Stimulated activated CD8-positive, alpha-beta memory T cell treated with anti-CD3 and anti-CD28 coated beads, Interleukin-2, amount 100 ng/mL, for 48 hours (primary cell): Measurements from ENCODE around the gene INTS15.

Source experiments
- DNase-seq, 2 donors: peaks; one replicate each; pipeline ENCODE4 v3.0.0-alpha.2; 2020; ENCODE audit warnings: low read depth in 2 of 2

The INTS15 gene

DNA sequence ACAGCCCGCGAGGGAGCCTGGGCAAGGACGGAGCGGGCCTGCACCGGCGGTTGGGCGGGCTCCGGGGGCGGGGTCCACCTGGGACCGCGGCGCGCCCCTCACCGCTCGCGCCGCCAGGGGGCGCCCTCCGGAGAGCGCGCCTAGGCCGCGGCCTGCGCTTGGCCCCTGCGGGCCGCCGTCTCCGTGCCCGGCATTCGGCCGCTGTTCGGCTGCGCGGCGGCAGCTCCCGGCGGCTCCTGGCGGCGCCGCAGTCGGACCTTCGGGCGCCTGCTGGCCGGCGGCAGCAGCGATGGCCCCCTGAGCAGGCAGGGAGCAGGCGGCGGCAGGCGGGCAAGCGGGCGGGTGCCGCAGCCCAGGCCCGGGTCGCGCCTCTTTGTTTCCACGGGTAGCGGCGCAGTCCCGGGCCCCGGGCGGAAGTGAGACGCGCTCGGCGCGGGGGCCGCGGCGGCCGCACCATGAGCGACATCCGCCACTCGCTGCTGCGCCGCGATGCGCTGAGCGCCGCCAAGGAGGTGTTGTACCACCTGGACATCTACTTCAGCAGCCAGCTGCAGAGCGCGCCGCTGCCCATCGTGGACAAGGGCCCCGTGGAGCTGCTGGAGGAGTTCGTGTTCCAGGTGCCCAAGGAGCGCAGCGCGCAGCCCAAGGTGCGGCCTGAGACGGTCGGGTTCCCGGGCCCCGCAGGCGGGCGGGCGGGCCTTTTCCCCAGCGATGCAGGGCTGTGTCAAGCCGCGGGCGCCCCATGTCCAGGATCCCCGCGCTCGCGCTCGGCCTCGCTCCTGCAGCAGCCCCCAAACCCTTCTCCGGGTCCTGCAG is at the start of gene INTS15:
INTS15 (plus strand) TSS at position 193 of the 816 bp plus-strand sequence; CDS start at position 456, 263 bp downstream.
- peak; percentile 68 to 79 for DNase-seq

- no peak for DNase-seq
Measured at GRCh38 chr7:6542368-6542767, 47.5 kb upstream of the INTS15 start.

DNA sequence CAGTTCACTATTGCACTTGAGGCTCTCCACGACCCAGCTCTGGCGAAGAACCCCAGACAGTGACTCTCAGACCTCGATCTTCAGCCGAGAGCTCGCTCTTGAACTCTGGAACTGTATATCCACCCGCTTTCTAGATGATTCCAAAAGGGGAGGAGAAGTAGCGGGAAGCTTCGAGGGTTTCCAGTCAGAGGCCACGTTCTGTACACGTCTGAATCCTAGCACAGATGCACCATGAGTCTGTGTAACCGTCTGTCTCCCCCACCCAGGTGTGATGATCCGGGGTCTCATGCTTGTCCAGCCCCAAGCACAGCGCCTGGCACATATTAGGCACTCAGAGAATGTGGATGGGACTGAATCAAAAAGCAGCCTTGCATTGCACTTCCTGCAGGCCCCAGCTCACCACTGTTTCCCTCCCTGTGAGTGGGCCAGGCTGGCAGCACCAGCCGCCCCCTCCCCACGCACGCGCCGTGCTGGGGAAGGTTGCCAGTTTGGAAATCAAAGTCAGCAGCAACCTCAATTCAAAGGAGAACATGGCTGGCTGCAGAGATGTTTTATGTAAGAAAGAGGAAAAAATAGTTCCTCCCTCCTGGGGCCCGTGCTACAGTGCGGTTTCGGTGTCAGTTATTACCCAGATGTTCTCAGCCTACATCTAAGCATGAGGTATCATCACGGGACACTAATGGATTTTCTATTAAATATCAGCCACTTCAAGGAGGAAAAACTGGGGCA is 44.3 kb upstream of the INTS15 start:
- DNase-seq = no peak

DNA sequence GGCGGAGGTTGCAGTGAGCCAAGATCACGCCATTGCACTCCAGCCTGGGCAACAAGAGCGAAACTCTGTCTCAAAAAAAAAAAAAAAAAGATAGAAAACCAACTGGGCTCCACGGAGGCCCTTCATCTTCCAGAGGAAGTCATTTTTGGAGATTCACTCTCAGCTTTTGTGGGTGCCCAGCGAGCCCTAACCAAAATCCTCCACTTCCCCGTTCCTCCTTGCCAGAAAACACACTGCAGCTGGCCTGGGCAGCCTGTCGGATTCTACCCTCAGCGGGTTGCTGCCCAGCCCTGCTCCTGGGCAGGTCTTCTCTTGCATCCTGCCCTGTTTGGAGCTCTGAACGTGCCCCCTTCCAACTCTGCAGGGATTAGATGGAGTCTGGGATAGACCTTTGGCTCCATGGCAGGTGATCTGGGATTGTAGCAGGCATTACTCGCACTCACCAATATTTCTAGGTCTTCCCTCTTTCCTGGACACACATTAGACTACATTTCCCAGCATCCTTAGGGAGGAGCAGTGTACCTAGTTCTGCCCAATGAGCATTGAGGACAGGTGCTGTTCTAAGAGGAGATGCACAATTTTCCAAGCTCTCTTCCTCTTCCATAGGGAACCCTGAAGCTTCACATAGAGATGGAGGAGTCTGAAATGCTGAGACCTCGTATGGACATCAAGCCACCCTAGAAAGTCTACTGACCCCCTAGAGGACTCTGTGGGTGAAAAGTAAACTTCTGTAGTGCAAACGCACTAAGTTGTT is 43.1 kb upstream of the INTS15 start:
- no peak for DNase-seq

DNA sequence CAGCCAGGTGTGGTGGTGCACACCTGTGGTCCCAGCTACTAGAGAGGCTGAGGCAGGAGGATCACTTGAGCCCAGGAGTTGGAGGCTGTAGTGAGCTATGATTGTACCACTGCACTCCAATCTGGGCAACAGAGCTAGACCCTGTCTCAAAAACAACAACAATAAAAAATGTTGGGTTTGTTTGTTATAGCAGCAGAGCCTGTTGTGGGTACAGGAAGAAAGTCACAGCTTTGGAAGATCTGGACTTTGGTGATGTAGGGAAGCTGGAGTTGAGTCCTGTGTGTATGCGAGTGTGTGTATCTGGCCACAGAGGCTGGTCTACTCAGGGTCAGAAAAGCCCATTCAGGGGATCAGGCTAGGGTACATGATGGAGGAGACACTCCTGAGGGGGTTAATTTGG is 42.4 kb upstream of the INTS15 start:
- DNase-seq = no peak

DNA sequence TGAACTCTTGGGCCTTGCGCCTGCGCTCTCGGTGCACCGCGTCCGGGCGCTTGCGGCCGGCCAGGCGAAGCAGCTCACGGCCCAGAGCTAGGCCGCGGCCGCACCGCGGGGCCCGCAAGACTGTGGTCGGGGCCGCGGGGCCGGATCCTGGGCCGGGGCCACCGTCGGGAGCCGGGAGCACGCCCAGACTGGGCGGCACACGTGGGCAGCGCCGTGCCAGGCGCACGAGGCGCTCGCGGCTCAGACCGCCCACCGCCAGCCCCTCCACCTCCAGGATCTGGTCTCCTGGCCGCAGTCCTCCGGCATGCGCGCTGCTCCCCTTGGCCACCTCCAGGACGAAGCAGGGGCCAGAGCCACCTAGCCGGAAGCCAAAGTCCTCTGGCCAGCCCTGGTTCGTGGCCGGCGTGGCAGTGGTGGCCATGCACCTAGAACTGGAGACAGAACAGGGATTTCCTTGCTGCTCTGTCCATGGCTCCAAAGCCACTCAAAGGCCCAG is 38.8 kb upstream of the INTS15 start, which contains the start of gene GRID2IP:
GRID2IP (minus strand) TSS at position 446 of the 496 bp plus-strand sequence; CDS start at position 421, 25 bp downstream.
- no peak for DNase-seq

GRCh38 chr7:6553448-6554044 is 36.3 kb upstream of the INTS15 start:
- DNase-seq = no peak

DNA sequence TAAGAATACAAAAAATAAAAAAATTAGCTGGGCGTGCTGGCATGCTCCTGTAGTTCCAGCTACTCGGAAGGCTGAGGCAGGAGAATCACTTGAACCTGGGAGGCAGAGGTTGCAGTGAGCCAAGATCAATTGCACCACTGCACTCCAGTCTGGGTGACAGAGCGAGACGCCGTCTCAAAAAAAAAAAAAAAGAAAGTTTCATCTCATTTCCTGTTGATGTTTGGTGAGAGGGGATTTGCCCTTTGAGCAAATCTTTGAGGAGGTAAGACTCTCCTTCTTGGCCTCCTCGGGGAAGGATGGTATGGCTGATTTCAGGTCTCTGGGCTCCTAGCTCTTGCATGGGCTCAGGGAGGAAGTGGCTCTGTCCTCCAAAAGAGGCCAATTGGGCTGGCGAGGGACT is 35.0 kb upstream of the INTS15 start:
- DNase-seq = no peak

GRCh38 chr7:6556196-6556595 is 33.6 kb upstream of the INTS15 start:
- no peak for DNase-seq

- no peak for DNase-seq
Measured at GRCh38 chr7:6558837-6559236, 31.0 kb upstream of the INTS15 start.

- no peak for DNase-seq
Measured at GRCh38 chr7:6559896-6560295, 29.9 kb upstream of the INTS15 start.

- no peak for DNase-seq
Measured at GRCh38 chr7:6562106-6562505, 27.7 kb upstream of the INTS15 start.

DNA sequence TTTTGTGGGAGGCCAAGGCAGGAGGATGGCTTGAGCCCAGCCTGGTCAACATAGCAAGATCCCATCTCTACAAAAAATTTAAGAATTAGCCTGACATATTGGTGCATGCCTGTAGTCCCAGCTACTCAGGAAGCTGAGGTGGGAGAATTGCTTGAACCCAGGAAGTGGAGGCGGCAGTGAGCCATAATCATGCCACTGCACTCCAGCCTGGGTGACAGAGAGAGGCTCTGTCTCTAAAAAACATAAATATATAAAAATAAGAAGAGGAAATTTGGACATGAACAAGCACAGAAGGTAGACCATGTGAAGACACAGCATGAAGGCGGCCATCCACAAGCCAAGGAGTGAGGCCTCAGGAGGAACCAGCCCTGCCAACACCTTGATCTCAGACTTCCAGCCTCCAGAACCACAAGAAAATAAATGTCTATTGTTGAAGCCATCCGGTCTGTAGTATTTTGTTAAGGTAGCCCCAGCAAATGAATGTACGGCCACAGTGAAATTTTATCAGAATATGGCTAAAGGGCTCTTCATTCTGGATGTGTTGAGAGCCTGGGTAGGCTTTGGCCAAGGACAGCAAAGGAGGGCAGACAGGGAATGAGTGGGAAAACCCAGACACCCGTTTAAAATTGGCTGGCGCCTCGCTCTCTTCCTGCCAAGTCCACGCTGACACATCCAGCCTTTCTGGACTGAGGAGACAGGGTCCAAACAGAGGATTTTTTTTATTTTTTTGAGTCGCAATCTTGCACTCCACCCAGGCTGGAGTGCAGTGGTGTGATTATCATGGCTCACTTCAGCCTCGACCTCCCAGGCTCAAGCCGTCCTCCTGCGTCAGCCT is 25.7 kb upstream of the INTS15 start:
- no peak for DNase-seq

GRCh38 chr7:6565655-6566054 is 24.2 kb upstream of the INTS15 start:
- DNase-seq = no peak

GRCh38 chr7:6567886-6568285 is 21.9 kb upstream of the INTS15 start:
- DNase-seq = no peak

- DNase-seq = no peak
Measured at GRCh38 chr7:6571160-6571779, 18.6 kb upstream of the INTS15 start.

GRCh38 chr7:6575281-6576023 is 14.4 kb upstream of the INTS15 start:
- DNase-seq = no peak

DNA sequence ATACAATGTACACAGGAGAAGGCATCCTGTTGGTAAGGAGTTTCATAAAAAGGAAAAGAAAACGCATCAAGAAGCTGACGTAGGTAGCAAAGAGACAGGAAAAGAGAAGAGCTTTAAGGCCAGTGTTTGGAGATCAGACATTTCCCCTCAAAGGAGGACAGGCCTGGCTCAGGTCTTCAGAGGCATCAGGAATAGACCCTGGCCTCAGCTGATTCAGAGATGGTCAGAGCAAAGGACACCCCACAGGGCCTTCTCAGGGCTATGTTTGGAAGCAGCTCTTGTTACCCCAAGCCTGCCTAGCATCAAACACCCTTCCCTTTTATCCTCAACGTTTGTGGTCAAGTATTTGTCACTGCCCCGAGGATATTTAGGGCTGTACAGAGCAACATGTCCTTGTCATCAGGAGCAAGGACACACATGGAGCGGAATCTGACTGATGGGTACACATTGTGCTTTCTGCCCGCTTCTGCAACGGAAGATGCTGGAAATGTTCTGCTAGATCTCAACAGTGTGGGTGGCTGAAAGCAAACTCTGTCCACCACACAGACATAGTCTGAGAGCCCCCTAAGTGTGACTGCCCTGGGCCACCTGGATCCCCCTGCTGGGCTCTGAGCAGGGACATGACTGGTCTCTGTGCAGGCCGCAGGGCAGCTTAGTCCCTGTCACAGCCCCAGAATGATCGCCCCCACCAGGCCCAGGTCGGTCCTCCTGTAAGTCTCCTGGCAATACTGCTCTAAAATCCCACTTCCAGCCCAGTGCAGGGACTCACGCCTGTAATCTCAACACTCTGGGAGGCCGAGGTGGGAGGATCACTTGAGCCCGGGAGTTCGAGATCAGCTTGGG is 13.6 kb upstream of the INTS15 start:
- no peak for DNase-seq
